ENCODE results near the gene SCUBE1. TPM values are rescaled to one million over a fixed set of nuclear protein-coding genes. Genes with fewer than 3 reads are reported as not detected.

Gene SCUBE1
- total and polyA plus RNA-seq, 9 donors, result 5.5 to 202 (median 49.0) TPM

DNA sequence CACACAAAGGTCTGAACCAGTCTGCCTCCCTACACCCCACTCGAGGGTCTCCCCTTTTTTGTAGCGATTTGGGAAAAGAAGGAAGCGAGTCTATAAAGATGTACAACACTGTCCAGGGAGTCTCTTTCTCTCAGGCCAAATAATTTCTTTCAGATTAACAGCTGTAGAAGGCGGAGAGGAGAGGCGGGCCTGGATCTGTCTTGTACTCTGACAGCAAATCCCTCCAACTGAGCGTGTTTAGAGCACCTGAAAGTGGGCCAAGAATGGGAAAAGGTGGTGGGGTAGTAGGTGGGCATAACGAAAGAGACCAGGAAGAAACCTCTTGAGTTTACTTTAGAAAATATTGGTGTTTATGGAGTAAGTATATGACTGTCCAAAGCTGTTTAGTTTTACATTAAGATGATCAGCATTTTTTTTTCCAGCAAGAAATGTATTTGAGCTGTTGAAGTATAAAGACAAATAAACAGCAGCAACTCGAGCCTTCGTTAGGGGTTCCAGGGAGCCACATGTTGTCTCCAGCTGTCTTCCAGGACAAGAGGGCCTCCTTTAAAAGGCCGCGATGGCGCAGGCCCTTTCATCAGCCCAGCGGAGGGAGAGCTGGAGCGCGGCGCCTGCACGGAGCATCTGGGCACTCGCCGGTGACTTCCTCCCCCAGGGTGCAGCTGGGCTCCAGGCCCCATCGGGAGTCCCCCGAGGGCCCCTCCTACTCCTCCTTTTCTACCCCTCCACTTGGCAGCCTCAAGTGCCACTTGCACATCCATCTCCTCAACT lies 34.9 kb downstream of the SCUBE1 start:
- 46 to 67% (median 49%) methylated on average over 21 of the region's 21 CpGs for WGBS, 3 donors
- intact Hi-C loops (cut with DNase I), result loop anchor here in 1 of 4 donors (5.0 kb wide), 1 partner anchor 34 kb away; the partner anchor contains the start of gene SCUBE1
- Histone ChIP-seq H3K27me3 (no peaks in the 10 kb centered on the region), H3K36me3 (no peaks in the 10 kb centered on the region), H3K9me3 (no peaks in the 10 kb centered on the region), H3K27ac (no peak overlapping the region), H3K4me3 (no peak overlapping the region), H3K4me1 (ENCODE audit: insufficient read depth) (peaks cover 23% of the 10 kb centered on the region)
- peak in 1 of 5 donors; percentile 48 for DNase-seq
- TF ChIP-seq, protein P1, sequence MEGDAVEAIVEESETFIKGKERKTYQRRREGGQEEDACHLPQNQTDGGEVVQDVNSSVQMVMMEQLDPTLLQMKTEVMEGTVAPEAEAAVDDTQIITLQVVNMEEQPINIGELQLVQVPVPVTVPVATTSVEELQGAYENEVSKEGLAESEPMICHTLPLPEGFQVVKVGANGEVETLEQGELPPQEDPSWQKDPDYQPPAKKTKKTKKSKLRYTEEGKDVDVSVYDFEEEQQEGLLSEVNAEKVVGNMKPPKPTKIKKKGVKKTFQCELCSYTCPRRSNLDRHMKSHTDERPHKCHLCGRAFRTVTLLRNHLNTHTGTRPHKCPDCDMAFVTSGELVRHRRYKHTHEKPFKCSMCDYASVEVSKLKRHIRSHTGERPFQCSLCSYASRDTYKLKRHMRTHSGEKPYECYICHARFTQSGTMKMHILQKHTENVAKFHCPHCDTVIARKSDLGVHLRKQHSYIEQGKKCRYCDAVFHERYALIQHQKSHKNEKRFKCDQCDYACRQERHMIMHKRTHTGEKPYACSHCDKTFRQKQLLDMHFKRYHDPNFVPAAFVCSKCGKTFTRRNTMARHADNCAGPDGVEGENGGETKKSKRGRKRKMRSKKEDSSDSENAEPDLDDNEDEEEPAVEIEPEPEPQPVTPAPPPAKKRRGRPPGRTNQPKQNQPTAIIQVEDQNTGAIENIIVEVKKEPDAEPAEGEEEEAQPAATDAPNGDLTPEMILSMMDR (IDR thresholded peaks at IDR 0.05), result no peak
- TF ChIP-seq EP300 (IDR thresholded peaks at IDR 0.05), result no peak
- TF ChIP-seq POLR2A (IDR thresholded peaks at IDR 0.05), result no peak

DNA sequence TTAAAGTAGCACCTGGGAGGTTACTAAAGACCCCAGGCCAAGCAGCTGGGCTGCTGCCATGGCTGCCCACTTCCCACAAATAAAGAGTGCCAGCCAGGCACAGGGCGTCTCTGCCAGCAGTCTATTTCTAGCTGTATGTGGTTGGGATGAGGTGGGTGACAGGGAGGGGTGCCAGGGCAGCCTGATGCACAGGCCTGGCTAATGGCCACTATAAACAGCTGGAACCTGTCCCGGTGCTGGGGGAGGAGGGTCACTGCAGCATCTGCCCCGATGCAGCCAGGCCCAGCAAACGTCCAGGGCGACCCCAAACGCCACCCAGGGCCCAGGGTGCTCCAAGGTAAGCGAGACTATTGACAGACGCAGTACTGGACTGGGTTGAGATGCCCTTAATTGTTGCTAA lies 37.4 kb downstream of the SCUBE1 start:
- no peaks in the 10 kb centered on the region for H3K27me3 ChIP-seq
- H3K36me3 ChIP-seq, result no peaks in the 10 kb centered on the region
- H3K9me3 ChIP-seq, result no peaks in the 10 kb centered on the region
- intact Hi-C loops (cut with DNase I), result loop anchor here in 1 of 4 donors (5.0 kb wide), 1 partner anchor 36 kb away; the partner anchor contains the start of gene SCUBE1
- 35 to 42% (median 40%) methylated on average over 8 of the region's 8 CpGs for WGBS, 3 donors
- H3K4me1 ChIP-seq (ENCODE audit: insufficient read depth), result peaks cover 36% of the 10 kb centered on the region
- no peak overlapping the region for H3K4me3 ChIP-seq
- TF ChIP-seq POLR2A (IDR thresholded peaks at IDR 0.05) (no peak), EP300 (IDR thresholded peaks at IDR 0.05) (no peak)
- TF ChIP-seq, protein P1 (IDR thresholded peaks at IDR 0.05), result no peak
- H3K27ac ChIP-seq, result no peak overlapping the region
- peak in 2 of 5 donors; percentile 59 to 65 for DNase-seq

DNA sequence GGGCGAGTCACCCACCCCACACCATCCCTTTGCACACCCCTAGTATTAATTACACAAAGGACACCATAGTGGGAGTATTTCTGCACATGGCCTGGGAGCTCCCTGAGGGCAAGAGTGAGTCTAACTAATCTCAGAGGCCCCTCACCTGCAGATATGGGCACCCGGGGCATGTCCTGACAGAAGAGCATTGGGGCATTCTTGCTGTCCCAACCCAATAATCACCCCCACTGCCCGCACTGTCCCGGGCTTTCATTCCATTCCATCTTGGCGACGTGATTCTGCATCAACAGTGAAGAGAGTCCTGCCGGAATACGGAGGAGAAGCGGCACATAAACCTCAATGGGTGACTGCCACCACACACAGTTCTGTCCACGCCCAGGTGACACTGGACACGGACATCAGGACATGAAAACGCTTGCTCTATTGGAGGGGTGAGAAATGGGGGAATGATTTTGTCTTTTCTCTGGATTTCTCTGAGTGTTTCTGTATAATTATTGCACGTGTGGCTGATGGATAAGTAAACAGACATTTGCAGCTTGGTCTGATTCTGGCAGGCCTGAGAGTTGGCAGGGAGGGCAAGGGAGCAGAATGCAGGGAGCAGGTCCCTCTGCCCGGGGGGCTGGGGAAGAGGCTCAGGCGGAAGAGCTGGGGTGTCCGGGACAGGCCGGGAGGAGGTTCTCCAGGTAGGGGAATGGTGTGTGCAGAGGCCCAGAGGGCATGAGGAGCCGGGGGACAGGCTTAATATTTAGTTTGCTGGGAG lies 38.2 kb downstream of the SCUBE1 start:
- no peak for DNase-seq
- WGBS, 3 donors, result 86 to 93% (median 89%) methylated on average over 17 to 18 of the region's 18 CpGs
- peaks cover 36% of the 10 kb centered on the region for H3K4me1 ChIP-seq (ENCODE audit: insufficient read depth)
- no peaks in the 10 kb centered on the region for H3K36me3 ChIP-seq
- H3K27ac ChIP-seq, result no peak overlapping the region
- intact Hi-C loops (cut with DNase I), result loop anchor here in 1 of 4 donors (5.0 kb wide), 1 partner anchor 37 kb away; the partner anchor contains the start of gene SCUBE1
- H3K4me3 ChIP-seq, result no peak overlapping the region
- TF ChIP-seq EP300 (IDR thresholded peaks at IDR 0.05) (no peak), POLR2A (IDR thresholded peaks at IDR 0.05) (no peak)
- TF ChIP-seq, protein P1 (IDR thresholded peaks at IDR 0.05), result no peak
- H3K27me3 ChIP-seq, result no peaks in the 10 kb centered on the region
- H3K9me3 ChIP-seq, result no peaks in the 10 kb centered on the region

DNA sequence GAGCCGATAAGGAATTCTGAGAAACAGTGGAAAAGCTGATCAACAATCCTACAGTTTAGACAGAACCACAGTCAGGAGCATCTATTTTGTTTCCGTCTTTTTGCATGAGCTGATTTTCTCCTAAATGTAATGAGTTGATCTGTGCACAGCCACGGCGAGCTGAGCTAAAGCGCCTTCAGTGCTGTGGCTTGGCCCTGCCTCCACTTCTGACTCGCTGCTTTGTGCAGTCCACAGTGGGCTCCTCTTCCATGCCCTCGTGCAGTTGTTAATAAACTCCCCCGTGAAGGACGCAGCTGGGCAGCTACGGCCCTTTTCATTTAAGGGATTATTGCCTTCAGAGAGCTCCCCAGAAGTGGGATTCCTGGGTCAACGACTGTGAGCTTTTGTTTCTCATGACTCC lies 39.4 kb downstream of the SCUBE1 start:
- H3K27ac ChIP-seq, result no peak overlapping the region
- H3K4me3 ChIP-seq, result no peak overlapping the region
- intact Hi-C loops (cut with DNase I), result no loop called here
- H3K4me1 ChIP-seq (ENCODE audit: insufficient read depth), result peaks cover 36% of the 10 kb centered on the region
- H3K36me3 ChIP-seq, result no peaks in the 10 kb centered on the region
- H3K27me3 ChIP-seq, result no peaks in the 10 kb centered on the region
- DNase-seq, result no peak
- H3K9me3 ChIP-seq, result no peaks in the 10 kb centered on the region
- TF ChIP-seq EP300 (IDR thresholded peaks at IDR 0.05), result no peak
- TF ChIP-seq, protein P1 (IDR thresholded peaks at IDR 0.05), result no peak
- TF ChIP-seq POLR2A (IDR thresholded peaks at IDR 0.05), result no peak
- whole genome bisulfite sequencing, 3 donors, result 82 to 92% (median 91%) methylated on average over 11 of the region's 11 CpGs
